ENCODE measurements around the gene LHX3.

Gene LHX3

GRCh38 chr9:136170006-136170901 lies 34.7 kb downstream of the LHX3 start:
- ChIA-PET CTCF (interaction anchor here (0.6 to 4.6 kb wide), 18 partner anchors 10 to 116 kb away, joined by 3 to 36 read pairs (median 4); no protein-coding TSS in a partner anchor), POLR2A (no interaction called here)
- H3K4me3 ChIP-seq (ENCODE audit: low read depth, low read length), result no peak overlapping the region
- no peak for DNase-seq (ENCODE audit: low read depth, low spot score)
- TF ChIP-seq, protein P1, sequence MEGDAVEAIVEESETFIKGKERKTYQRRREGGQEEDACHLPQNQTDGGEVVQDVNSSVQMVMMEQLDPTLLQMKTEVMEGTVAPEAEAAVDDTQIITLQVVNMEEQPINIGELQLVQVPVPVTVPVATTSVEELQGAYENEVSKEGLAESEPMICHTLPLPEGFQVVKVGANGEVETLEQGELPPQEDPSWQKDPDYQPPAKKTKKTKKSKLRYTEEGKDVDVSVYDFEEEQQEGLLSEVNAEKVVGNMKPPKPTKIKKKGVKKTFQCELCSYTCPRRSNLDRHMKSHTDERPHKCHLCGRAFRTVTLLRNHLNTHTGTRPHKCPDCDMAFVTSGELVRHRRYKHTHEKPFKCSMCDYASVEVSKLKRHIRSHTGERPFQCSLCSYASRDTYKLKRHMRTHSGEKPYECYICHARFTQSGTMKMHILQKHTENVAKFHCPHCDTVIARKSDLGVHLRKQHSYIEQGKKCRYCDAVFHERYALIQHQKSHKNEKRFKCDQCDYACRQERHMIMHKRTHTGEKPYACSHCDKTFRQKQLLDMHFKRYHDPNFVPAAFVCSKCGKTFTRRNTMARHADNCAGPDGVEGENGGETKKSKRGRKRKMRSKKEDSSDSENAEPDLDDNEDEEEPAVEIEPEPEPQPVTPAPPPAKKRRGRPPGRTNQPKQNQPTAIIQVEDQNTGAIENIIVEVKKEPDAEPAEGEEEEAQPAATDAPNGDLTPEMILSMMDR (IDR thresholded peaks at IDR 0.05; ENCODE audit: insufficient read depth, low read length, missing control alignments), result peak; percentile 76

DNA sequence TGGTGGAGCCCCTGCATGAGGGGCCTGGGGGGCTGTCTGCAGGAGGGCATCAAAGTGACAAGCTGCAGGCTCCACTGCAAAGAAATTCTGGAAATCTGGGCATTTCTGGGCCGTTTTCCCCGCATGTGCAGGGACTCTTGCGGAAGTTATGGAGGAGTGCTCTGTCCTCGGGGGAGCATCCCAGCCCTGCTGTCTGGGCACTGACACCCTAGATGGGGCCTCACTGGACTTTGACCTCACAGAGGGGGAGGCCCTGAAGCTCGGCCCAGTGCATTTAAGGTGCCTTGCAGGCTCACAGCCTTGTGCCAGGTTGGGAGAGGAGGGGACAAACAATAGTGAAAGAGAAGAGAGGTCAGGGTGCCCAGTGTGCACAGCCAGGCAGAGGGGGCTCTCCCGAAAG lies 35.4 kb downstream of the LHX3 start:
- TF ChIP-seq, protein P1 (IDR thresholded peaks at IDR 0.05; ENCODE audit: insufficient read depth, low read length, missing control alignments), result no peak
- H3K4me3 ChIP-seq (ENCODE audit: low read depth, low read length), result no peak overlapping the region
- ChIA-PET CTCF (interaction anchor here (0.9 to 4.6 kb wide), 13 partner anchors 9 to 117 kb away, joined by 3 to 36 read pairs (median 4); no protein-coding TSS in a partner anchor), POLR2A (no interaction called here)
- no peak for DNase-seq (ENCODE audit: low read depth, low spot score)

- CTCF ChIA-PET, result interaction anchor here (2.1 kb wide), 1 partner anchor 121 kb away, joined by 7 read pairs; no protein-coding TSS in a partner anchor
These were observed 41.6 kb downstream of the LHX3 start for GRCh38 chr9:136163248-136163850.

GRCh38 chr9:136160995-136161610 lies 43.8 kb downstream of the LHX3 start:
- TF ChIP-seq, protein P1 (IDR thresholded peaks at IDR 0.05; ENCODE audit: insufficient read depth, low read length, missing control alignments), result no peak
- POLR2A ChIA-PET, result no interaction called here
- CTCF ChIA-PET, result interaction anchor here (3.3 kb wide), 1 partner anchor 9 kb away, joined by 24 read pairs; no protein-coding TSS in a partner anchor
- no peak overlapping the region for H3K4me3 ChIP-seq (ENCODE audit: low read depth, low read length)
- DNase-seq (ENCODE audit: low read depth, low spot score), result no peak

More at GRCh38 chr9:136163248-136163850, 41.6 kb downstream of the LHX3 start:
- POLR2A ChIA-PET, result no interaction called here
- H3K4me3 ChIP-seq (ENCODE audit: low read depth, low read length), result no peak overlapping the region
- TF ChIP-seq, protein P1 (IDR thresholded peaks at IDR 0.05; ENCODE audit: insufficient read depth, low read length, missing control alignments), result no peak
- DNase-seq (ENCODE audit: low read depth, low spot score), result no peak

DNA sequence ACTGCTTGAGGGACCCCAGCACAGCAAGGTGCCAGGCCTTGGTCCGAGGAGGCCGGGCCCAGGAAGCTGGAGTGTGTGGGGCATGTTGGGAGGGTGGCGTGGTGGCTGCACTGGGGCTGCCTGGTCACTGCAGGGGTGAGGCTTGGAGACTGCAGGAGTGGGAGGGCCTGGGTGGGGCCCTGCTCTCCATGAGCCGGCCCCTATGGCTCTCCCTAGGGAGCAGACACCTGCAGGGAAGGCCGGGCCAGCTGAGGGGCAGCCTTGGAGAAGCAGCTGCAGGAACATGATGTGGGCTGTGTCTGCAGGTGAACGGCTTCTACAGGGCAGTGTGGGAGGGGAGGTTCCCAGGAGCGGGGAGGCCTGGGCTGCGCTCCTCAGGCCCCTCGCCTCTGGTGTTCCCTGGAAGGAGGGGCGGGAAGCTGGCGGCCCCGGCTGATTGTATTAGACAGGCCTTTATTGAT lies 44.5 kb downstream of the LHX3 start:
- TF ChIP-seq, protein P1 (IDR thresholded peaks at IDR 0.05; ENCODE audit: insufficient read depth, low read length, missing control alignments), result no peak
- CTCF ChIA-PET, result interaction anchor here (3.3 kb wide), 1 partner anchor 9 kb away, joined by 24 read pairs; no protein-coding TSS in a partner anchor
- DNase-seq (ENCODE audit: low read depth, low spot score), result no peak
- H3K4me3 ChIP-seq (ENCODE audit: low read depth, low read length), result no peak overlapping the region
- POLR2A ChIA-PET, result no interaction called here
